Suppressor macrophage (primary cell): ENCODE results near the gene SPPL2C.
"Not testable (repeated sequence)": the region's sequence is repeated elsewhere in the genome, so short reads cannot be mapped to it uniquely, and the experiment has no call there.

Source experiments
- DNase-seq, 4 experiments: peaks; one replicate each; pipeline ENCODE4 v3.0.0-alpha.2; 2020 to 2022

Gene SPPL2C

DNA sequence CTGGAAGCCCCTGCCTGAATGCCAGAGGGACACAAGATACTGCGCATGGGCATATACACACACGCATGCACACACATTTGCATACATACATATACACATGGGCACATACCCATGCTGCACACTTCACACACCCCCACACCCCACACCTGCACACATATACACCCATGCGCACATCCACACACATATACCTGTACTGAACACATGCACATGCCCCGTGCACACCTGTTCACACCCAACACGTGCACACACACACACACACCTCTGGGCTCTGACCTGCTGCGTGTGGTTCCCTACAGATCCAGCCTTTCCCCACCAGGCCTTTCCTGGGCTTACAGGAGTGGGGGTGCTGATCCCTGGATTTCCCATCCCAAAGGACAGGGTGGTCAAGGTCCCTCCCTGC, 6.3 kb downstream of the SPPL2C start:
- no peak for DNase-seq

DNA sequence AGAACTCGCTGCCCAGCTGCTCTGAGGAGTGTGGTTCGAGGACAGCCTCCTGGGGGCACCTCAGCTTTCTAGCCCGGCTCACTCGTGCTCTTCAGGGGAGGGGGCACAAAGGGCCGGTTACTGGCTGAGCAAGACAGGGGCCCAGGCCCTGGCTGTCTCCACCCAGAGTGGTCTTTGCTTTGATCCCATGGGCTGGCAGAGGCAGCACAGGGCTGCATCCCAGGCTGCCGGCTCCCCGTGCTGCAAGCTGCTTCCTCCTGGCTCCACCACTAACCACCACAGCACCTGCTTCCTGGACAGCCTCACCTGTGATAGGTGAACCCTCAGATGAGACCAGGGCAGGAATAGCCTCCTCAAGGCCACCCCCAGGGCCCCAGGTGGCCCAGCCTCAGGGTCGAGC, 6.8 kb downstream of the SPPL2C start:
- DNase-seq = no peak

DNA sequence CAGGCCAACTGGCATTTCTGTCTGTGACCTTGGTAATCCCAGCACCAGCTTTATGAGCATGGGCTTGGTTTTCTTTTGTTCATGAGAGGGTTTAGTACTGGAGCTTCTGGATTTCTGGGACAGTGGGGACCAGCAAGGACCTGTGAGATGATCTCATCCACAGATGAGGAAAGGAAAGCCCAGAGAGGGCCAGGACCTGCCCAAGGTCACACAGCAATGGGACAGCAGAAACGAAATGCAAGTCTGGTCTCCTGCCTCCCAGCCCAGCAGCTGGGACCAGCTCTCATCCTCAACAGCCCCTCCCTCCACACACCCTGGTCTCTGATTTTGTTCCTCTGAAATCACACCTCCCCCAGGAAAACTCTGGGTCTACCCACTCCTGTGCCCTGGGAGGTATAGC, 7.2 kb downstream of the SPPL2C start:
- DNase-seq = no peak

DNA sequence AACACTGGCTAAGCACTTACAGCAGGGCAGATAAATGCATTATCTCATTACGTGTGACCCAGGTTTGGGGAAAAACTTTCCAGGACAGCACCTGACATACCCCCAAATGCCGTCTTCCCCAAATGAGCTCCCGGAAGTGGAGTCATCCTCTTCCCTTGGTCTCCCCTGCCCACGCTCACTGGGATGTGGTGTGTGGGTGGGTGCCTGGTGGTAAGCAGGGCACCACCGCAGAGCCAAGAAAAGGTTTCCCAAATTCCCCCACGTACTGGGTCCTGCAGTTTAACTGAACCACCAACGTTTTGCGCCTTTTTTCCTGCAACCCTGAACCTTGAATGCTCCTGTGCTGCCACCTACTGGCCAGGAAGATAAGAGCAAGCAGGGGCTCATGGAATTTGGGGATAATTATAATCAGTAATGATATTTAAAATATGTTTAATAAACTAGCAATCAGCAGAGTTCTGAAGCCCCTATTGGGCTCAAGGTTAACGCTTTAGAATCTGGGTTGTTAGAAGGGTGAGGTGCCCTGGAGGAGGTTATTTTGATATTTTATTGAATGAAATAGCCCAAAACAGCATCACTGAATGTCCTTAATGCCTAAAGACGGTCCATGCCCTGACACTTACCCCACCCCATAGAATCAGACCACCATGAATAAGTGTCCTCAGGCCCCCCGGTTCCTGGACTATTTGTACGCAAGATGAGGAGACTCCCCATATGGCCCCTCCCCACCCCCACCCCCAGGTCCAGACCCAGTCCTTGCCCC, 8.0 kb downstream of the SPPL2C start:
- peak; percentile 62 to 70 (median 69) for DNase-seq

DNA sequence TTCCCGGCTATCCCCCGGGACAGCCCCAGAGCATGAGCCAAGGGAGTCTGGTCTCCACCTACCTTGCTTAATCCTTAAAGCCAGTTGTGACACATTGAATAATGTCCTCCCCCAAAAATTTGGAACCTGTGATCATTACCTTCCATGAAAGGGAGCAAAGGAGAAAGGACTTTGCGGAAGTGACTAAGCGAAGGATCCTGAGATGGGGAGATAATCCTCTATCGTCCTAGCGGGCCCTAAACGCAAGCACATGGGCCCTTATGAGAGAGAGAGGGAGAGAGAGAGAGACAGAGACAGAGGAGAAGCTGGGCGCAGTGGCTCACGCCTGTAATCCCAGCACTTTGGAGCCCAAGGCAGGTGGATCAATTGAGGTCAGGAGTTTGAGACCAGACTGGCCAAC, 9.5 kb downstream of the SPPL2C start:
- no peak for DNase-seq

DNA sequence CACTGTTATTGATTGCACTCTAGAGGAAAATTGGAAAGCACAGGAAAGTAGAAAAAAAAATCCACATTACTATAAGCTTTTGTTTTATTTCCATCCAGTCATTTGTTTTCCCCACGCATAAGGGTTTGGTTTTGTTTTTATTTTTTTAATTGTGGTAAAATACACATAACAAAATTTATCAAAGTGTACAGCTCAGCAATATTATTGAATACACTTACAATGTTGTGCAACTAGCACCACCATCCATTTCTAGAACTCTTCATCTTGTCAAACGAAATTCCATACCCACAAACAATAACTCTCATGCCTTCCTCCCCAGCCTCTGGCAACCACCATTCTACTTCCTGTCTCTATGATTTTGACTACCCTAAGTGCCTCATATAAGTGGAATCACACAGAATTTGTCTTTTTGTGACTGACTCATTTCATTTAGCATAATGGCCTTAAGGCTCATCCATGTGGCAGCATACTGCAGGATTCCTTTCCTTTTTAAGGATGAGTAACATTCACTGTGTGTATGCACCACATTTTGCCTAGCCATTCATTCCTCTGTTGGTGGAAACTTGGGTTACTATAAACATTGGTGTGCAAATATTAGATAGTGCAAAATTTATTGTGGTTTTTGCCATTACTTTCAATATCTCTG, 11.1 kb downstream of the SPPL2C start:
- DNase-seq = no peak

DNA sequence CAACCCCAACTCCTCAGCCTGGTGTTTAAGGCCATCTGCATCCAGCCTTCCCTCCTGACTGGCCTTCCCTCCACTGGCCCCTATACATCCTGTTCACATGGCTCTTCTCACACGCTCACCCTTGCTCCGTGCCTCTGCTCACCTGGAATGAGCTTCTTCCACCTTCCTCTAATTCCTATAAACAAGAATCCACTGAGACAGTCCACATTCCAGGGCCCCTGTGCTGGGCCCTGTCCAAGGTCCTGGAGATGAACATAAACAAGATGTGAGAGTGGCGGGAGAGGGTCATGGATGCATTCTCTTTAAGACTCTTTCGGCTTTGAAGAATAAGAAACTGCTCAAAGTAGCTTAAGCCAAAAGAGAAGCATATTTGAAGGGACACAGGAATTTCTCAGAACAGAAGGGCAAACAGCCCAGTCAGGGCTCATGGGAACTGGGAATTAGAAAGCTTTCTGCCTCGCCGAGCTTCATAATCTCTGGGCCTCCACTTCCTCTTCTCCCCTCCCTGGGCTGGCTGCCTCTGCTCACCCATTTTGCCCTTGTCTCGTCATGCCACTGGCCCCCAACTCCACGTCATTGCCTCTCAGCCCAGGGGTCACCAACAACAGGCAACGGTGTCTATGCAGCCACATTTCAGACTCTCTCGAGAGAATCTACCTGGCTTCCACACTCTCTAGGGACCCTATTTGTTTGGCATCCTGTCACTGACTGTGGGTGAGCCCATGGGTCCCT, 13.5 kb downstream of the SPPL2C start:
- peak; percentile 15 to 38 (median 24) for DNase-seq

DNA sequence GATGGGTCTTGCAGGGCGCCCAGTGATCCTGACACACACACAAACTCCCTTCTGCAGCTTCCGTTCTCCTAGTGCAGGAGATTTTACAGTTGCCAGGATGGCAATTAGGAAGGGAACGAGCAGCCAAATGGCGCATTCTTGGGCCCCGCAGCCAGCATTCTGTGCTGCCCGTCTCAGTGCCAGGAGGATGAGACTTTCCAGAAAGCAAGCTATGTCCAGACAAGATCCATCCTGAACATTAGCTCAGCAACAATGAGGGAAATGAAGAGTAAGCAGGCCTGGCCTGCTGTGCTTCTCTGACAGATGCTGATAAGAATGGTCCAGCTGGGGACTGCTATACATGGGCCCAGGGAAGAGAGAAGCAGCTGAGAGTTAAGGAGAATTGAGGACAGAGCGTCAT, 16.5 kb downstream of the SPPL2C start:
- no peak for DNase-seq

DNA sequence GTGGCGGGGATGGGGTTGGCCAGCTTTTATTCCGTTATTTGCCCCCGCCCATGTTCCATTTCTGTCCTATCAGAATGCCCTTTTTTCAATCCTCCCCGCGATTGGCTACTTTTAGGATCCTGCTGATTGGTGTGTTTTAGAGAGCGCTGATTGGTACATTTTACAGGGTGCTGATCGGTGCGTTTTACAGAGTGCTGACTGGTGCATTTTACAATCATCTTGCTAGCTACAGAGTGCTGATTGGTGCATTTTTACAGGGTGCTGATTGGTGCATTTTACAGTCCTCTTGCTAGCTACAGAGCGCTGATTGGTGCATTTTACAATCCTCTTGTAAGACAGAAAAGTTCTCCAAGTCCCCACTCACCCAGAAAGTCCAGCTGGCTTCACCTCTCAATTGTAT, 17.4 kb downstream of the SPPL2C start:
- not testable (repeated sequence) for DNase-seq

DNA sequence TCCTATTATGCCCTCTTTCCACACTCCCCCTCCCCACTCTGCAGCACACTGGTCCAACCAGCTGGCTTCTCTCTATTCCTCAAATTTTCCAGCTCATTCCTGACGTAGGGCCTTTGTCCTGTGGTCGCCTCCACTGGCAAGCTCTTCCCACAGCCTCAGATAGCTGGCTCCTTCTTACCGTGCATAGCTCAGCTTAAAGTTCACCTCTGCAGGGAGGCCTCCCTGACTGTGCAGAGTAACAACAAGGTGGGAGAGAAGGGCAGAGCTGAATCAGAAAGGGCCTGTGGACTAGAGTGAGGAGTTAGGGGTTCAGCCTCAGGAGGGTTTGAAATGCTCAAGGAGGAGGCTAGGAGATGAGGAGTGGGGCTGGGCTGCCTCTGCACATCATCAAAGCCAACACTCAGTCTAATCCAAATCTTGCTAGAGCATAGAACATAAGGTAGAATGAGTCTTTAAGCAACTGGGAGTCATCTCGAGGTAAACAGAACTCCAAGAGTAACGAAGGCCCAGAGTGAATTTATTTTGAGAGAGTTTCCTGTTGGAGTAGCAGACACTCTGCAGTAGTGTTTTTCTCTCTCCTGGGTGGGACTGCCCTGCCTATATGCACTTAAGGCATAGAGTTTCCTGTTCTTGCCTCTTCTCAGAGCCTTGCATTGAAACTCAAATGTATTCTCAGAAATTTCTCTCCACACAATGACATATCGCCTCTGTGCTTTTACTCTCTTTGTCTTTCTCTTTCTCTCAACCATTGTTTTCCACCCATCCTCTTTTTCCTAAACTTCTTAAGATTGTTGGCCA, 19.4 kb downstream of the SPPL2C start:
- DNase-seq = no peak

DNA sequence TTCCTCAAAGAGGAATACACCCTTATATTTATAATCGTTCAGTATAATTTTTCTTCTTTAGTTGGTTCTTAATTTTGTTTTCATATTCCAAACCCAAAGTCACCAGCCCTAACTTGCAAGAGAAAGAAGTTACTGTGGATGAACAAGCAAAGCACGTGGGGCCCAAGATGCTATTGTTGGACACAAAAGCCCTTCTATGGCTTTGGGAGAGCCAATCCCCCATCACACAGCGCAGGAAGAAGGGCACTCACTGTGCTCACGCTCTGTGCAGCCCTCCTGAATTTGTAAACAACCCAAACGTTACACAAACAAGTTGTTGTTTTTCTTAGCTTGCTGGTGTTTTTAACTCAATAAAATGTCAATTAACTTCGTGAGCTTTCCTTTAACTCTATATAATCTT, 22.5 kb downstream of the SPPL2C start:
- no peak for DNase-seq

DNA sequence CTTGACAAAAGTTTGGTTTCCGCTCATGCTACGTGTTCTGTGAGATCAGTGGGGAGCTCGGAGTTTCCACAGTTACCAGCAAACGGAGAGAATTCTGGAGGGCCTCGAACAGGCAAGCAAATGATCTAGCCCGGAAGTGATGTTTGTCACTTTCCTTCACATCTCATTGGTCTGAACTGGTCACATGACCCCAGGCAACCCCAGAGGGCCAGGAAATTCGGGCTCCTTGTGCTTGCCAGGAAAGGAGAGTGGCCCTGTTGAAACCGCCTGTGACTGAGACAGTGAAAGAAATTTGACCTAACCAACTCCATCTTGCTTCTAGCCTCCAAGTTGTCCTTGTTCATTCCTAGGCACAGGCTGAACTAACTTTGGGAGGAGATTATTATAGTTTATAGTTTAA, 23.0 kb downstream of the SPPL2C start:
- DNase-seq = no peak

DNA sequence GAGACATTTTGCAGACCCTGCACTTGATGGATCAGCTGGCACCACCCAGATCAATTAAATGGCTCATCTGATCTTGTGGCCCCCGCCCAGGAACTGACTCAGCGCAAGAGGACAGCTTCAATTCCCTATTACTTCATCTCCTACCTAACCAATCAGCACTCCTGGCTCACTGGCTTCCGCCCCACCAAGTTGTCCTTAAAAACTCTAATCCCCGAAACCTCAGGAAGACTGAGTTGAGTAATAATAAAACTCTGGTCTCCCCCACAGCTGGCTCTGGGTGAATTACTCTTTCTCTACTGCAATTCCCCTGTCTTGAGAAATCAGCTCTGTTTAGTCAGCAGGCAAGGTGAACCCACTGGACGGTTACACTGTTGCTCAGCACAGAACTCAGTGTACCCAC, 23.6 kb downstream of the SPPL2C start:
- no peak for DNase-seq

DNA sequence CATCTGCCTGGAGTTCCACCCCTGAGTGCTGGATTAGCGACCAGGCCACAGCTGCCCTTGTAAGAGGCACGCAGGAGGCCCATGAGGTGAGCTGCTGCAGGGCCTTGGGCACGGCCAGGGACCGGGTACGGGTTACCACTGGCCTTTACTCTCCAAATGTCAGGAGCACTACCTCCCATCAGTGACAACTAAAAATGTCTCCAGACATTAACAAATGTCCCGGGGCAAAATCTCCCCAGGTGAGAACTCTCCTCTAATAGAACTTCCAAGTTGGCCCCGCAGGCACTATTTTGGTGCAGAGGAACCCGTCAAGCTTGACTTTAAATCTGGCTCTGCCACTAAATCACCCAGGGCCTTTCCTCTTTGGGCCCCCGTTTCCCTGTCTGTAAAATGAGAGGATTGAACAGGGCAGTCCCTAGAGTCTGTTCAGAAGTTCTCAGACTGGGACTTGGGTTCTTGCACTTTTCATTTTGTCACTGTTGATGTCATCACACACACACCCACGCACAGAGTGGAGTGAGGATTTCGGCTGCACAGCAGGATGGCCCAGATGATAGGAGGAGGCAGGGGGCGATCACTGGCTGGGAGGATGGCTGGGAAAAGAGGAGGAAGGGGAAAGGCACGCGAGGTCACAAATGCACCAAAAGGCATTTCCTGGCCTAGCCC, 25.1 kb downstream of the SPPL2C start:
- DNase-seq = peak in 2 of 4 experiments; percentile 6 to 13

DNA sequence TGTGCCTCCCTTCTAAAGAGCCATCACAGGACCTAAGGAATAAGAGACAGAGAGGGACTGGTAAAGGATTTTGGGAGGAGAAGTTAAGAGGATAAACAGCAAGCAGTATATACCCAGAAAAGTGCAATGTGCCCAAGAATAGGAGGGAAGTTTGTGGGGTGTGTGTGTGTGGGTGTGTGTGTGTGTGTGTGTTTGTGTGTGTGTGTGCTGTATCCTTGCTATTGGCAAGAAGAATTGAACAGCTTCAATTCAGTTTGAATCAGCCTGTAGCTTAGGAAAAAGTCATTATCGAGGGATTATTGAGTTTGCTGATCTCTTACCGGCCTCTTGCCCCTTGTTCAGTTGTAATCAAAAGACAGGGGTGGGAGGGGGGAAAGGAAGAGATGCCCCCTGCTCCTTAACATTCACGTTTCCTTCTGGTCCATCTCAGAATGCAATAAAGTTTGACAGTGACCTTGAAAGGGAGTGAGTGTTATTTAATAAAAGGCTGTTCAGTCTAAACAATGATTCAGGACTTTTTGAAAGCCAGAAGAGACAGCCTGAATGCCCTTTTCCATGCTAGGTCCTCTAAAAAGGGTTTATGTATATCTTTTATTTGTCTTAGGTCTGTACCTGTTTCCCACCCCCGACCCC, 25.8 kb downstream of the SPPL2C start:
- no peak for DNase-seq

DNA sequence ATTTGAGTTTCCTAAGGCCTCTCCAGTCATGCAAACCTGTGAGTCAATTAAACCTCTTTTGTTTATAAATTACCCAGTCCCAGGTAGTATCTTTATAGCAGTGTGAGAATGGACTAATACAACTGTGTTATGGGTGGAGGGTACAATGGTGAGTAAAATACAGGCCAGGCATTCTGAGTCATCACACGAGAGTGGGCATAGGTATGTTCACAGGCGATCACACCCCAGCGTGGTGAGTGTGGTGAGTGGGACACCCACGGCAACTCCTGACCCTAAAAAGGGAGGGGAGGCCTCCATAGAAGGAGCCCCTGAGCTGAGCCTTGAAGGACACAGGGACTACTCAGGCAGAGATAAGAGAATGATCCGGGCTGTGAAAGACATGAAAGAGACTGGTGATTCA, 27.0 kb downstream of the SPPL2C start:
- DNase-seq = no peak

DNA sequence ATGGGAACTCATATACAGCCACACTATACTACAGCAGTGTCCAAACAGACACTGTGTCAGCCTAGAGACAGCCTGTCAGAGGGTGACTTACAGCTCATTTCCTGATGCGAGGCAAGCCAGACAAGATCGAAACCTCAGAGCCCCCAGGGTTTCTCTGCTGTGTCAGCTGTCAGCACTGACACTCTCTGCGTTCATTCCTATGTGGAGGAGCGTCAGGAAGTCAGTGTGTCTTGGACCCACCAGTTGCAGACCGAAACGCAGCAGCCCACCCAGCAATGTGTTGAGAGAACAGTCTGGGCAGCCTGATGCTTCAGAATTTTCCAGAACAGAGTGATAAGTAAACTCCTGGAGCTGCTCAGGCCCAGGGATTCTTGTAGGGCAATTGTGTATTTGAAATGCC, 29.0 kb downstream of the SPPL2C start:
- DNase-seq = no peak

DNA sequence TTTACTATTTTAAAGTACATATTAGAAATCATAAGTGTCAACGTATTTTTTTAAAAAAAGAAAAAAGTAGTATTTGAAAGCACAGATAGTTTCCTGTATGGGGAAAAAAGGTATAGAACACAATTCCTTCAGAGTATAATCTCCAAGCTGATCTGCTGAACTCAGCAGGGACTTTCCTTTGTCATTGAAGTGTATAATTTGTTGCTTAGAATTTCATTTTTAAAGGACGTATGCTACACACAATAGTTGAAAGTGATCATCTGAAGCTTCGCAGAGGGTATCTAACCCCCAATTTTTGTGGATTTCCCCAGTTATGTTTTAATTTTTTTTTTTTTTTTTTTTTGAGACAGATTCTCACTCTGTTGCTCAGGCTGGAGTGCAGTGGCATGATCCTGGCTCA, 29.5 kb downstream of the SPPL2C start:
- no peak for DNase-seq

DNA sequence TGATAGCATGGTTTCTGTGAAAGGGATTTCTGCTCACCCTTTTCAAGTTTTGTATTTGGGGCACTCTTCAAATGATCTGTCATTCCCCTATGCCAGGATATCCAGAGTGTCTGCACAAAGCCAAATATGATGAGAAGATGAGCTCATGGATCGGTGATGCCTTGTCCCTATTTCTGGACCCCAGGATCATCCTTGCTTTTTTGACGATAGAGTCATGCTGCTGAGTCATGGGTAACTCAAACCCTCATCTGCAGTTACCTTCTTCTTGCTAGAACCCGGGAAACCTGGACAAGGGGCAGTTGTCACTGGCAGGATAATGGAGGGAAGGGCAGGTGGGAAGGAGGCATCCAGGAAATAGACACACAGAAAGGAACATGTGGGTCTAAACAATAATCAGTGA, 31.9 kb downstream of the SPPL2C start:
- DNase-seq = no peak

DNA sequence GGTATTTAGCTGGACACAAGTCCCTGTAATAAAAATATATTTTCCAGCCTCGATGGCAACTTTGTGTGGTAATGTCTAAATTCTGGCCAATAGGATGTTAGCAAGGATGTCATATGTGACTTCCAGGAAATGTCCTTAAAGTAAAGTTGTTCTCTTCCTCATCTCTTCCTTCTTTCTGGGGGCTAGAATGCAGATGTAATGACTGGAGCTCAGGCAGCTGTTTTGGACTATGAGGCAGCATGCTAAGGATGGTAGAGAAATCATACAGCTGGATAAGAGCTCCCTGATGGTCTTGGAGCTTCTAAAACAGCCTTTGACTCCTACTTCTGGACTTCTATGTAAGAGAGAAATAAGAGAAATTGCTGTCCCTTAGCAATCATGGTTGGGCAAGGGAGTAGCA, 32.8 kb downstream of the SPPL2C start:
- DNase-seq = no peak

DNA sequence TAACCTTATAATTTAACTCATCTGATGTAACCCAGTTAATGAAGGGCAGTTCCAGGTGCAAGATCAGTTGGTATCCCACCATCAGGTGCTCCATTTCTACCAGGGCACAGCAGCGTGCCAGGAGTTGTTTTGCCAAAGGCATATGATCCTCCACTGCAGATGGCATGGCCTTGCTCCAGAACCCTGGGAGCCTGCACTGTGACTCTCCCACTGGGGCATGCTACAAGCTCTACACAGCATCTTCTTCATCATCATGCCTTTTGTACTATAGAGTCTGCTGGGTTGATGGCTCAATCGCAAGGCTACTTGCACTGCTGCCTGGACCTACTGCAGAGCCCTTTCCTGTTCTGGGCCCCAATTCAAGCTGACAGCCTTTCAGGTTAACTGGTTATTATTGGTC, 38.4 kb downstream of the SPPL2C start:
- DNase-seq = no peak

DNA sequence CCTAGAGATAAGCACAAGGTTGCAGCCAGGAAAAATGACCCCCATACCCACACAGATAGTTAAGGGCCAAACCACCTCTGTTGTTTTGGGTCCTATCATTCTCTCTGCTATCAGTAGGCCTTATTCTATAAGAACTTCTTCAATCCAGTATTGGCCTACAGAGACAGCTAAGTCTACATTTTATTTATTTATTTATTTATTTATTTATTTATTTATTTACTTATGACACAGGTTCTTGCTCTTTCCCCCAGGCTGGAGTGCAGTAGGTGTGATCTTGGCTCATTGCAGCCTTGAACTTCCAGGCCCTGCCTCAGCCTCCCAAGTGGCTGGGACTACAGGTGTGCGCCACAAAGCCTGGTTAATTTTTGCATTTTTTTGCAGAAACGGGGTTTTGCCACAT, 42.2 kb downstream of the SPPL2C start:
- DNase-seq = no peak
